Measurements from ENCODE around the gene MRTFA.

GRCh38 chr22:40421082-40421350, 215.5 kb downstream of the MRTFA start:
- TF ChIP-seq GATA2 (IDR thresholded peaks at IDR 0.05; ENCODE audit: low read depth, low read length) (no peak), GATA3 (IDR thresholded peaks at IDR 0.05; ENCODE audit: low read depth, low read length) (no peak)
